Stimulated activated CD4-positive, alpha-beta T cell treated with anti-CD3 and anti-CD28 coated beads, Interleukin-15, amount 100 ng/mL, for 48 hours (primary cell): Measurements from ENCODE around the gene ADAMTSL4.
"Not testable (repeated sequence)": the region's sequence is repeated elsewhere in the genome, so short reads cannot be mapped to it uniquely, and the experiment has no call there.

ENCODE experiments used
- DNase-seq, 2 donors: peaks; one replicate each; pipeline ENCODE4 v3.0.0-alpha.2; 2020; ENCODE audit warnings: low read depth in 2 of 2

Gene ADAMTSL4

GRCh38 chr1:150582371-150582770, 33.2 kb downstream of the ADAMTSL4 start:
- no peak for DNase-seq

GRCh38 chr1:150596095-150596892, 47.1 kb downstream of the ADAMTSL4 start:
- no peak for DNase-seq

- no peak for DNase-seq
These were observed 47.8 kb downstream of the ADAMTSL4 start for GRCh38 chr1:150596976-150597375.

GRCh38 chr1:150598346-150598745, 49.1 kb downstream of the ADAMTSL4 start:
- not testable (repeated sequence) for DNase-seq

DNA sequence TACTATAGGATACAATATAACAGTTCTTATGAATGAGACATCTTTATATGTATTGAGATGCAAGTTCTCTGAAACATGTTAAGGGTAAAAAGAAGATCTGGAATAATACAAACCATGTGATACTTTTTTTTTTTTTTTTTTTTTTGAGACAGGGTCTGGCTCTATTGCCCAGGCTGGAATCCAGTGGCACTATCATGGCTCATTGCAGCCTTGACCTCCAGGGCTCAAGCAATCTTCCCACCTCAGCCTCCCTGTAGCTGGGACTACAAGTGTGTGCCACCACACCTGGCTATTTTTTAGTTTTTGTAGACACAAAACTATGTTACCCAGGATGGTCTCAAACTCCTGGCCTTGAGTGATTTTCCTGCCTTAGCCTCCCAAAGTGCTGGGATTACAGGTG, 52.3 kb downstream of the ADAMTSL4 start:
- DNase-seq: no peak

DNA sequence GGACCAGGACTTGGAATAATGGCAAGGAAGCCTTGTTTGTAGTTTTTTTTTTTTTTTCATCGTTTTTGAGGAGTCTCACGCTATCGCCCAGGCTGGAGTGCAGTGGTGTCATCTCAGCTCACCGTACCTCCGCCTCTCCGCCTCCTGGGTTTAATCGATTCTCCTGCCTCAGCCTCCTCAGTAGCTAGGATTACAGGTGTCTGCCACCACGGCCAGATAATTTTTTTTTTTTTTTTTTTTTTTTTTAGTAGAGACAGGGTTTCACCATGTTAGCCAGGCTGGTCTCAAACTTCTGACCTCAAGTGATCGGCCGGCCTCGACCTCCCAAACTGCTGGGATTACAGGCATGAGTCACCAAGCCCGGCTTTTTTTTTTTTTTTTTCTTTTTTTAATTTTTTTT, 53.2 kb downstream of the ADAMTSL4 start:
- not testable (repeated sequence) for DNase-seq

- no peak for DNase-seq
These were observed 54.5 kb downstream of the ADAMTSL4 start for GRCh38 chr1:150603711-150604110.

GRCh38 chr1:150604226-150604588, 55.0 kb downstream of the ADAMTSL4 start:
- no peak for DNase-seq

GRCh38 chr1:150605451-150605731, 56.2 kb downstream of the ADAMTSL4 start:
- DNase-seq: not testable (repeated sequence)

- DNase-seq: no peak
These were observed 57.4 kb downstream of the ADAMTSL4 start for GRCh38 chr1:150606463-150607142.

DNA sequence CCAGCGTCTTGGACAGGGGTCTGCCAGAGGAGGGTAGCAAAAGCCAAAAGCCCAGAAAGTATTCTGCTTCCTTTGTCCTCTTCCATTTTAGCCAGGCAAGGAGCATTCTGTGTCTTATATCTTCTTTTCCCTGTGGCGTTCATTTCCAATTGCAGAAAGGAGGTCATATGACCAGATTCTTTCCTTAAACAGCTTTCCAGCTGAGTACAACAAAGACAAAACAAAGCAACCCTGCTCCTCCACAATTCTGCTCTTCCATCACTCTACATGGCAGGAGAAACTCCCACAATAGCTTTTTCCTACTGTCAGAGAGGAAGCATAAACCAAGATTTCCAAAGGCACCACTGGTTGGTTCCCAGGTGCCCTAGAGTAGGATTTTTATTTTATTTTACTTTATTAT, 60.5 kb downstream of the ADAMTSL4 start:
- DNase-seq: no peak
